Hepatocyte (in vitro differentiated cells): ENCODE measurements around the gene STK40. TPM values are rescaled to one million over a fixed set of nuclear protein-coding genes. Genes with fewer than 3 reads are reported as not detected.

Source experiments
- DNase-seq: peaks from one replicate; pipeline ENCODE4 v3.0.0-alpha.2; 2016; ENCODE audit warnings: low spot score
- H2AFZ ChIP-seq: fragments of 200-600 bp; sonication (generic); 2 replicates; pipeline ENCODE4 v1.6.0; 2016; ENCODE audit warnings: antibody characterized with exemption, mild to moderate bottlenecking
- H3K27ac ChIP-seq: fragments of 200-600 bp; sonication (generic); 2 replicates; pipeline ENCODE4 v1.5.1; 2016; ENCODE audit warnings: mild to moderate bottlenecking
- H3K27me3 ChIP-seq: fragments of 200-600 bp; sonication (generic); 2 replicates; pipeline ENCODE4 v1.6.1; 2016
- H3K36me3 ChIP-seq: fragments of 200-600 bp; sonication (generic); replicated peaks from 2 replicates; pipeline ENCODE4 v1.5.1; 2016; ENCODE audit warnings: low read depth; ENCODE audit not compliant: insufficient read depth
- H3K4me1 ChIP-seq: fragments of 200-600 bp; sonication (generic); 2 replicates; pipeline ENCODE4 v1.5.1; 2016; ENCODE audit warnings: mild to moderate bottlenecking, moderate library complexity; ENCODE audit not compliant: insufficient read depth
- H3K4me2 ChIP-seq: fragments of 200-600 bp; sonication (generic); 2 replicates; pipeline ENCODE4 v1.6.0; 2016
- H3K4me3 ChIP-seq: fragments of 200-600 bp; sonication (generic); 2 replicates; pipeline ENCODE4 v1.5.1; 2016; ENCODE audit warnings: mild to moderate bottlenecking
- H3K79me2 ChIP-seq: fragments of 200-600 bp; sonication (generic); 2 replicates; pipeline ENCODE4 v1.6.0; 2017; ENCODE audit warnings: mild to moderate bottlenecking
- H3K9me2 ChIP-seq: fragments of 200-600 bp; sonication (generic); replicated peaks from 2 replicates; pipeline ENCODE4 v1.6.0; 2017; ENCODE audit warnings: mild to moderate bottlenecking; ENCODE audit not compliant: insufficient read depth
- H3K9me3 ChIP-seq: fragments of 200-600 bp; sonication (generic); 2 replicates; pipeline ENCODE4 v1.5.1; 2016; ENCODE audit warnings: low read depth, mild to moderate bottlenecking
- H4K20me1 ChIP-seq: fragments of 200-600 bp; sonication (generic); 2 replicates; pipeline ENCODE4 v1.6.0; 2016; ENCODE audit warnings: mild to moderate bottlenecking; ENCODE audit not compliant: insufficient read depth, poor library complexity, severe bottlenecking
- CTCF ChIP-seq: fragments of 200-600 bp; sonication (generic); IDR thresholded peaks from 2 replicates; pipeline ENCODE4 v1.5.1; 2016; ENCODE audit warnings: antibody characterized with exemption, mild to moderate bottlenecking; ENCODE audit not compliant: poor library complexity
- EZH2 ChIP-seq: fragments of 200-600 bp; sonication (generic); IDR thresholded peaks from 2 replicates; pipeline ENCODE4 v1.6.1; 2016; ENCODE audit warnings: antibody characterized with exemption, mild to moderate bottlenecking, borderline replicate concordance
- EZH2phosphoT487 ChIP-seq: fragments of 200-600 bp; sonication (generic); IDR thresholded peaks from one replicate; pipeline ENCODE4 v1.6.1; 2018; ENCODE audit warnings: antibody characterized with exemption, mild to moderate bottlenecking, low read depth, moderate library complexity; ENCODE audit not compliant: unreplicated experiment, severe bottlenecking
- WGBS: methylation state at CpG from one replicate; pipeline ENCODE4 v1.1.6; 2016; ENCODE audit warnings: low lambda C conversion rate; ENCODE audit errors: missing lambda C conversion rate; 5-methylcytosine and 5-hydroxymethylcytosine counted together
- polyA plus RNA-seq: library from polyadenylated mRNA; unstranded; fragments of >200 nt; fragmentation: Nextera tagmentation; extraction: Ambion mirVana; gene quantifications from 2 replicates; pipeline ENCODE4 v1.2.1, GENCODE V29; 2016
- total RNA-seq: library from RNA; depleted of rRNA; stranded (reverse); fragments of >200 nt; gene quantifications from 2 replicates; pipeline ENCODE4 v1.2.3, GENCODE V29; 2014

The STK40 gene
- total and polyA plus RNA-seq, 2 experiments from 2014 or later, result 30.7 to 56.3 TPM

GRCh38 chr1:36301220-36301619 is 84.5 kb downstream of the STK40 start:
- 92% methylated on average over 1 of the region's 1 CpG for WGBS

GRCh38 chr1:36300526-36300925 is 85.2 kb downstream of the STK40 start:
- Histone ChIP-seq H3K27ac (peak overlapping the region; percentile 84), H3K36me3 (no peaks in the 10 kb centered on the region), H3K4me1 (peaks cover 4% of the 10 kb centered on the region), H3K4me2 (no peak overlapping the region), H2AFZ (no peak overlapping the region), H3K4me3 (no peak overlapping the region), H3K9me2 (no peaks in the 10 kb centered on the region), H3K27me3 (no peaks in the 10 kb centered on the region), H3K9me3 (no peaks in the 10 kb centered on the region), H3K79me2 (peaks cover 7% of the 10 kb centered on the region), H4K20me1 (no peaks in the 10 kb centered on the region)
- WGBS, result 100% methylated on average over 1 of the region's 1 CpG
- no peak for DNase-seq
- TF ChIP-seq EZH2phosphoT487 (no peak), EZH2 (no peak), CTCF (no peak)

More at GRCh38 chr1:36301220-36301619, 84.5 kb downstream of the STK40 start:
- H3K36me3 ChIP-seq, result no peaks in the 10 kb centered on the region
- H4K20me1 ChIP-seq, result no peaks in the 10 kb centered on the region
- DNase-seq, result no peak
- no peaks in the 10 kb centered on the region for H3K9me3 ChIP-seq
- no peaks in the 10 kb centered on the region for H3K27me3 ChIP-seq
- no peaks in the 10 kb centered on the region for H3K9me2 ChIP-seq
- no peak overlapping the region for H3K4me2 ChIP-seq
- H3K79me2 ChIP-seq, result peaks cover 4% of the 10 kb centered on the region
- H3K4me1 ChIP-seq, result peaks cover 10% of the 10 kb centered on the region
- H2AFZ ChIP-seq, result no peak overlapping the region
- TF ChIP-seq EZH2phosphoT487 (no peak), EZH2 (no peak), CTCF (no peak)
- H3K4me3 ChIP-seq, result no peak overlapping the region
- peak overlapping the region; percentile 84 for H3K27ac ChIP-seq

GRCh38 chr1:36298640-36299039 is 87.1 kb downstream of the STK40 start:
- no peak overlapping the region for H3K4me3 ChIP-seq
- DNase-seq, result no peak
- H3K79me2 ChIP-seq, result peaks cover 7% of the 10 kb centered on the region
- no peaks in the 10 kb centered on the region for H3K9me2 ChIP-seq
- no peak overlapping the region for H3K27ac ChIP-seq
- no peaks in the 10 kb centered on the region for H3K27me3 ChIP-seq
- H4K20me1 ChIP-seq, result no peaks in the 10 kb centered on the region
- peaks cover 5% of the 10 kb centered on the region for H3K36me3 ChIP-seq
- H3K4me1 ChIP-seq, result no peaks in the 10 kb centered on the region
- H3K9me3 ChIP-seq, result no peaks in the 10 kb centered on the region
- H2AFZ ChIP-seq, result no peak overlapping the region
- 95% methylated on average over 5 of the region's 5 CpGs for WGBS
- no peak overlapping the region for H3K4me2 ChIP-seq
- TF ChIP-seq CTCF, result no peak
- no peak for TF ChIP-seq EZH2phosphoT487
- no peak for TF ChIP-seq EZH2

- WGBS, result 88% methylated on average over 2 of the region's 2 CpGs
- H4K20me1 ChIP-seq, result no peaks in the 10 kb centered on the region
- H3K4me1 ChIP-seq, result no peaks in the 10 kb centered on the region
- H2AFZ ChIP-seq, result no peak overlapping the region
- H3K4me3 ChIP-seq, result no peak overlapping the region
- H3K36me3 ChIP-seq, result peaks cover 5% of the 10 kb centered on the region
- H3K27me3 ChIP-seq, result no peaks in the 10 kb centered on the region
- peaks cover 7% of the 10 kb centered on the region for H3K79me2 ChIP-seq
- no peaks in the 10 kb centered on the region for H3K9me2 ChIP-seq
- H3K27ac ChIP-seq, result peak overlapping the region; percentile 18
- no peak for DNase-seq
- TF ChIP-seq EZH2, result no peak
- TF ChIP-seq CTCF, result no peak
- no peak for TF ChIP-seq EZH2phosphoT487
- H3K9me3 ChIP-seq, result no peaks in the 10 kb centered on the region
- H3K4me2 ChIP-seq, result no peak overlapping the region
Measured at GRCh38 chr1:36297062-36297461, 88.7 kb downstream of the STK40 start.
